DOHH2 (cell line): ENCODE measurements around the gene TRMT5.

Source experiments
- H3F3A ChIP-seq: fragments of 200-600 bp; sonication (generic), shearing (Covaris generic); 2 replicates; pipeline ENCODE4 v1.6.0; 2016; ENCODE audit warnings: antibody characterized with exemption, mild to moderate bottlenecking; ENCODE audit not compliant: control insufficient read depth, insufficient read depth
- H3K27ac ChIP-seq: fragments of 200-600 bp; sonication (generic); 2 replicates; pipeline ENCODE4 v1.5.1; 2014; ENCODE audit warnings: low read depth, mild to moderate bottlenecking, low read length, moderate library complexity
- H3K27me3 ChIP-seq: fragments of 200-600 bp; sonication (generic); 2 replicates; pipeline ENCODE4 v1.6.1; 2014; ENCODE audit warnings: mild to moderate bottlenecking, low read length, mixed read lengths; ENCODE audit not compliant: control insufficient read depth
- H3K36me3 ChIP-seq: fragments of 200-600 bp; sonication (generic); 2 replicates; pipeline ENCODE4 v1.6.1; 2014; ENCODE audit warnings: mild to moderate bottlenecking, low read length, moderate library complexity, mixed read lengths; ENCODE audit not compliant: control insufficient read depth
- H3K4me1 ChIP-seq: fragments of 200-600 bp; sonication (generic); 2 replicates; pipeline ENCODE4 v1.6.1; 2014; ENCODE audit warnings: mild to moderate bottlenecking, low read length, mixed read lengths; ENCODE audit not compliant: control insufficient read depth
- H3K4me2 ChIP-seq: fragments of 200-600 bp; sonication (generic); 2 replicates; pipeline ENCODE4 v1.6.0; 2014; ENCODE audit warnings: mild to moderate bottlenecking, low read length, moderate library complexity
- H3K4me3 ChIP-seq: fragments of 200-600 bp; sonication (generic); 2 replicates; pipeline ENCODE4 v1.5.1; 2014; ENCODE audit warnings: mild to moderate bottlenecking, low read length, mixed read lengths
- H3K79me2 ChIP-seq: fragments of 200-600 bp; sonication (generic); 2 replicates; pipeline ENCODE4 v1.6.1; 2014; ENCODE audit warnings: mild to moderate bottlenecking, low read length, mixed read lengths; ENCODE audit not compliant: control insufficient read depth
- H3K9me2 ChIP-seq: fragments of 200-600 bp; sonication (generic); replicated peaks from 2 replicates; pipeline ENCODE4 v1.6.1; 2014; ENCODE audit warnings: mild to moderate bottlenecking, low read length, mixed read lengths; ENCODE audit not compliant: control insufficient read depth
- H3K9me3 ChIP-seq: fragments of 200-600 bp; sonication (generic); 2 replicates; pipeline ENCODE4 v1.6.1; 2014; ENCODE audit warnings: antibody characterized with exemption, low read length, mixed read lengths; ENCODE audit not compliant: control insufficient read depth, insufficient read depth
- H4K20me1 ChIP-seq: fragments of 200-600 bp; sonication (generic); 2 replicates; pipeline ENCODE4 v1.6.0; 2014; ENCODE audit warnings: low read depth, mild to moderate bottlenecking, antibody characterized with exemption, low read length, moderate library complexity; ENCODE audit not compliant: control insufficient read depth, insufficient read depth
- CTCF ChIP-seq: fragments of 200-600 bp; sonication (generic); IDR thresholded peaks from one replicate; pipeline ENCODE4 v1.5.1; 2014; ENCODE audit warnings: antibody characterized with exemption, mild to moderate bottlenecking, low read depth, low read length; ENCODE audit not compliant: poor library complexity, severe bottlenecking
- EZH2phosphoT487 ChIP-seq: fragments of 200-600 bp; sonication (generic); IDR thresholded peaks from 2 replicates; pipeline ENCODE4 v1.6.1; 2017; ENCODE audit warnings: borderline replicate concordance, mild to moderate bottlenecking, antibody characterized with exemption, low read length, moderate library complexity, mixed read lengths

TRMT5 gene

GRCh38 chr14:60974090-60974651, 6.7 kb downstream of the TRMT5 start:
- no peak overlapping the region for H3K27ac ChIP-seq
- peaks cover 61% of the 10 kb centered on the region for H3K36me3 ChIP-seq
- TF ChIP-seq CTCF, result no peak
- TF ChIP-seq EZH2phosphoT487, result no peak
- no peaks in the 10 kb centered on the region; the same call in 1 of the 2 replicates for H3F3A ChIP-seq
- no peaks in the 10 kb centered on the region for H3K9me2 ChIP-seq
- H3K4me3 ChIP-seq, result no peak overlapping the region
- no peaks in the 10 kb centered on the region for H4K20me1 ChIP-seq
- no peak overlapping the region for H3K4me2 ChIP-seq
- peaks cover 13% of the 10 kb centered on the region; the same call in 1 of the 2 replicates for H3K4me1 ChIP-seq
- H3K27me3 ChIP-seq, result no peaks in the 10 kb centered on the region
- no peaks in the 10 kb centered on the region for H3K9me3 ChIP-seq
- H3K79me2 ChIP-seq, result peaks cover 12% of the 10 kb centered on the region

GRCh38 chr14:60973070-60973469, 7.8 kb downstream of the TRMT5 start:
- Histone ChIP-seq H3K4me3 (no peak overlapping the region), H3K9me3 (no peaks in the 10 kb centered on the region), H3K79me2 (peaks cover 6% of the 10 kb centered on the region), H3K9me2 (no peaks in the 10 kb centered on the region), H4K20me1 (no peaks in the 10 kb centered on the region), H3K27ac (no peak overlapping the region), H3K36me3 (peaks cover 55% of the 10 kb centered on the region), H3K4me2 (no peak overlapping the region), H3K27me3 (no peaks in the 10 kb centered on the region), H3F3A (peaks cover 7% of the 10 kb centered on the region; the same call in 1 of the 2 replicates), H3K4me1 (peaks cover 6% of the 10 kb centered on the region; the same call in 1 of the 2 replicates)
- TF ChIP-seq EZH2phosphoT487 (no peak), CTCF (no peak)

GRCh38 chr14:60972295-60972694, 8.6 kb downstream of the TRMT5 start:
- H3K27me3 ChIP-seq, result no peaks in the 10 kb centered on the region
- H3K36me3 ChIP-seq, result peaks cover 47% of the 10 kb centered on the region
- H3K9me2 ChIP-seq, result no peaks in the 10 kb centered on the region
- no peak overlapping the region for H3K27ac ChIP-seq
- no peak overlapping the region for H3K4me2 ChIP-seq
- H3K79me2 ChIP-seq, result peaks cover 2% of the 10 kb centered on the region; the same call in 1 of the 2 replicates
- H3K9me3 ChIP-seq, result no peaks in the 10 kb centered on the region
- TF ChIP-seq EZH2phosphoT487 (no peak), CTCF (no peak)
- H4K20me1 ChIP-seq, result no peaks in the 10 kb centered on the region
- no peak overlapping the region for H3K4me3 ChIP-seq
- H3F3A ChIP-seq, result peaks cover 7% of the 10 kb centered on the region; the same call in 1 of the 2 replicates
- peaks cover 9% of the 10 kb centered on the region for H3K4me1 ChIP-seq
